ENCODE results near the gene DTX3L.

GRCh38 chr3:122515870-122516269 is 48.3 kb upstream of the DTX3L start:
- TF ChIP-seq CTCF (IDR thresholded peaks at IDR 0.05; ENCODE audit: insufficient read depth, low read length, poor library complexity, severe bottlenecking) = no peak
- no peak for TF ChIP-seq EZH2phosphoT487 (conservative IDR thresholded peaks at IDR 0.05; ENCODE audit: low read length)
